Hematopoietic multipotent progenitor cell treated with erythropoietin and hydrocortisone succinate and interleukin-3 and kit ligand, for 4 days (in vitro differentiated cells): Measurements from ENCODE around the gene PUS3.
A peak's percentile ranks its signal among the peaks of the same experiment; 100 is the strongest.
"Not testable (repeated sequence)": the region's sequence is repeated elsewhere in the genome, so short reads cannot be mapped to it uniquely, and the experiment has no call there.

Experiments used
- DNase-seq: peaks from one replicate; pipeline ENCODE4 v3.0.0-alpha.2; 2015

PUS3 gene

GRCh38 chr11:125916683-125917347, 13.8 kb upstream of the PUS3 start:
- DNase-seq: no peak

- DNase-seq: not testable (repeated sequence)
These were observed 11.6 kb upstream of the PUS3 start for GRCh38 chr11:125914601-125915000.

GRCh38 chr11:125910226-125910849, 7.3 kb upstream of the PUS3 start:
- no peak for DNase-seq

DNA sequence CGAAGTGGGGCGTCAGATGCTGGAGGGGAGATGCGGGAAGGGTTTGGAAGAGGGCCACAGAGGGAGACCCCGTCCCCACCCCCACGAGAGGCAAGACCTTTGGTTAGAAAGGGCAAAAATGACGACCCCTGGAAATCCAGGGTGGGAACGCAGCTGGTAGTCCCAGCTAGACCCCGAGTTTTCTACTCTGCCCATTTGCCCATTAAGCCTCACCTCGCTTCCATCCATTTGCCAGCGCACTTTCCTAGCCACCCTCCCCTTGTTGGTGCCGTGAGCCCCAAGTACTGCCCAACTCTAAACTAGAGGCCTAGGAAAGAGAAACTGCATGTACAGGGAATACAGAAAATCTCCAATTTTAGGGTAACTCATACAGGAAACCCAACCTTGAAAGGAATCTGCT, 1.7 kb upstream of the PUS3 start:
- DNase-seq: no peak

GRCh38 chr11:125903711-125904659, 979 bp upstream of the PUS3 start, which contains the start of gene DDX25:
DDX25 (plus strand) TSS chr11:125904508; CDS start chr11:125904518, 10 bp downstream.
- DNase-seq: peak; percentile 35

DNA sequence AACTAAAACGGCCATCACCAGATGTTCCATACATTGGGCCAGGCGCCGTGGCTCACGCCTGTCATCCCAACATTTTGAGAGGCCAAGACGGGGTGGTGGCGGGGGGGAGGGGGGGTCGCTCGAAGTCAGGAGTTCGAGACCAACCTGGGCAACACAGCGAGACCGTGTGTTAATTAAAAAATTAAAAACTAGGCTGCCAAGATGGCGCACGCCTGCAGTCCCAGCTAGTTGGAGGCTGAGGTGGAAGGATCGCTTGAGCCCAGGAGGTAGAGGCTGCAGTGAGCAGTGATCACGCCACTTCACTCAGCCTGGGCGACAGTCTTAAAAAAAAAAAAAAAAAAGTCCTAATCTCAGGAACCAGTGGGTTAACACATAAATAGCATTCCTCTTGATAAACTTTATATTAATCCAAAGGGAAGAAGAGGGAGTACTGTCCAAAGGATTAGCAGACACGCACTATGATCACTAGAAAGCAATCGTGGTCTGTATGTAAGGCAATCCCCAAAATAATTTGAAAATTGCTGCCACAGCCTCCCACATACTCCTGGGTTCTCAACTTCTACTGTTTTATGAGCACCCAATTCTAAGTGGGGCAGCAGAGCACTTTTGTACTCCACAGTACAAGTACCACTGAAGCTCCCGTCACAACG, 604 bp downstream of the PUS3 start:
- DNase-seq: peak; percentile 36

GRCh38 chr11:125901872-125902271, 1.1 kb downstream of the PUS3 start:
- no peak for DNase-seq

DNA sequence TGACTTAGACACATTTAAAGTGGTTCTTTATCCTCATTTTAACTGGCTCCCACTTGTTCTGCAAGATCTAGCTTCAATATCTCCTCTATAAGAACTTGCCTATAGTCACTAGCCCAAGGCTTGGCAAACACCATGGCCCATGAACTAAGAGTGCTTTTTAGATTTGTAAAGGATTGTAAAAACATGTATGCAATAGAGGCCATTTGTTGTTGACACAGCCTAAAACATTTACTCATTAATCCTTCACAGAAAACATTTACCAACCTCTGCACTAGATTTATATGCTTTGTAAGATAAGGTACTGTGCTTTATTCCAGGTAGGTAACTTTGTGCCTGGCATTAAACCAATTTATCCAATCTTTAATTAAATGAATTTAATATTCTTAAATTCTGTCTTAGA, 10.0 kb downstream of the PUS3 start:
- DNase-seq: no peak

- no peak for DNase-seq
These were observed 10.9 kb downstream of the PUS3 start for GRCh38 chr11:125892071-125892470.

GRCh38 chr11:125890447-125891100, 12.4 kb downstream of the PUS3 start:
- peak; percentile 17 for DNase-seq

DNA sequence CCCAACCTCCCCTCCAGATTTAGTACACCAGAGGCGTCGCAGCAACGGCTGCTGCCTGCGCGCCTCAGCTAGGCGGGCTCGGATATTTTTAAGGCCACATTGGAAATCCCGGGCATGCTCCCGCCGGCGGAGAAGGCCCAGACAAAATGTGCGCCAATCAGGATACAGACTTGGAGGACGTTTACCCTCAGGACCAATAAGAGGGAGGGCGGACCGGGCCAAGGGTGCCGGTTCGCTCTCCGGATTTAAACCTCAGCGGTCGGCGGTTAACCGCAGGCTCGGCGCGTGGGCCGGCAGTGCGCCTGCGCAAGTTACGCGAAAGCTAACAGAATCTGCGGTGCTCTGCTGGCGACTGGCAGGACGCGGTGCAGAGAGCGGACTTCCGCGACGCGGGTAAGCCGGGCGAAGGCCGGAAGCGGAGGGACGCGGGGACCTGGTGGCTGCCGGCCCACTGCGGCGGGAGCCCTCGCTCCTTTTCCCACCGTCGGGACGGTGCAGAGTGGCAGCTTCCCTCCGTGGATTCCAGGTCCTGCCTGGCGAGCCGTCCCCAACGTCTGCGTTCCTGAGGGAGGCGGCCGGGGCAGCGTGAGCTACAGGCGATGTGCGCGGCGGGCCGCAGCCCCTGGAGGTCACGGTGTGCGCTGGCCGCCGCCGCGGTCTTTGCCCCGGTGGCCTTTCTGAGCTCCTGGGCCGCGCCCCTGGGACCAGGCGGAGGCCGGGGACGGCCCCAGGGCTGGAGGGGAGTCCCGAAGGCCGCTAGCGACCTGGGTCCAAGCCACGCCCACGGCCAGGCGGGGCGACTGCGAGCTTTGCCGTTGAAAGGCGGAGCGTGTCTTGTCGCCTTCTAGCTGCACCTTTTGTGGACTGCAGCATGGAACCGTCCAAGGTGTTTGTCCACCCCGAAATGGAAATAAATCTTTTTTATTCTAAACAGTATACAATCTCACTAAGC, 15.4 kb downstream of the PUS3 start, which contains the start of gene HYLS1:
Gene HYLS1, plus strand, starts transcription at position 296 of the 952 bp plus-strand sequence. CDS start 11,701 bp downstream, outside the sequence.
- peak; percentile 96 for DNase-seq

DNA sequence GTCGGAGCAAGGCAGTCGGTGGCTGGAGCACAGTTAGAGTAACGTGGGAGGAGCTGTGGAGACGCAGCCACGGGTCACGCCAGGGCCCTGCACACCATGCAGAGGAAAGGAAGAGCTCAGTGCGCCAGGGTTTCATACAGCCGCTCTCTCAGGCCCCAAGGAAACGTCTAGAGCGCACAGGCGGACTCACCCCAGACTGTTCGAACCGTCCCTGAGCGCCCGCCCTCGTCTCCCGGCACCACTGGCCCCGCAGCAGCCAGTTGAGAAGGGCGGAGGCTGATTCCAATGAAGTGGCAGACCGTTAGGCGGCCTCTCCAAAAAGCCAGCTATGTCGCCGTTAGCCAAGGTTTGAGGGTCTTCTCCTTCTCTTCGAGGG, 16.0 kb downstream of the PUS3 start:
- DNase-seq: peak; percentile 51

GRCh38 chr11:125883375-125883774, 19.6 kb downstream of the PUS3 start:
- DNase-seq: no peak

DNA sequence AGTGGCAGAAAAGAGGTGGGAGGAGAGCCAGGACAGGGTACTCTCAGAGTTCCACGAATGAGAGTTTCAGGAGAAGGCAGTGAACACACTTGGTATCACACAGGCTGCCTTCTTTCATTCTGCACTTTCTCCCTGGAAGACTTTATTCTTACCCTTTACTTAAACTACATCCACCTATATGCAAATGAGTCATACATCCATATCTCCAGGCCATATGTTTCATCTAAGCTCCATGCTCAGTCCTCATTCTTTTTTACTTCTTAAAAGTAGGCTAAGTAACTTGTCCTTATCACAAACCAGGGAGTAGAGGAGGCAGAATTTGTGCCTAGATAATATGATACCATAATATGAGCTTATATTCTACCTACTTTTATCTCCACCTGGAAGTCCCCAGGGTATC, 21.7 kb downstream of the PUS3 start:
- DNase-seq: no peak

- DNase-seq: peak; percentile 80
These were observed 28.4 kb downstream of the PUS3 start for GRCh38 chr11:125874556-125875124.

DNA sequence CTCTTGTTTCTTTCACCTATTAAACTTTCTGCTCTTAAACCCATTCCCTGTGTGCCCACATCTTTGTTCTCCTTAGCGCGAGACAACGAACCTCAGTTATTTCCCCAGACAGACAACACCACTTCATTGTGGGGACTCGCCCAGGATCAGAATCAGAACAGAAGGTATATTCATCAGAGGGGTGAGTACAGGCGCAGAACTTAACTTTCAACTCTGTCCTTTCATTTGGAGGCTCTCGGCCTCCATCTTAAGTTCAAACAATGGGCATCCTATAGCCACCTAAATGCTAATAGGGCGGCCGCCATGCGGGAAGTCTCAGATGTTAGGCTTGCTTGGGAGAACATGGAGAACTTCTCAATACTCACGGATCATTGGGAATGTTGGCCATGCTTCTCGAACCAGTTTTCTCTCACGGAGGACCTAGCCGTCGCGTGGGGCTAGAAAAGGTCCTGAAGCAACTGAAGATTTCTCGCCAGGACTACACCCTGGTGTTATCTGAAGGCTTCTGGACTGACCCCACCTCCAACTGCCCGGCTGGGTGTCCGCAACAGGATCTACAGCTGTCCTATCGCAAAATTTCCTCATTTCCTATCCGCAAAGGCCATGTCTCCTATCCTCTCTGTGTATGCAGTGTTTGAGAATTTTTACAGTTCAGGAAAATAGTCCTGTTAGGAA, 29.0 kb downstream of the PUS3 start:
- no peak for DNase-seq

- DNase-seq: no peak
These were observed 30.9 kb downstream of the PUS3 start for GRCh38 chr11:125872138-125872491.

- peak; percentile 60 for DNase-seq
These were observed 31.4 kb downstream of the PUS3 start for GRCh38 chr11:125871391-125872137.

DNA sequence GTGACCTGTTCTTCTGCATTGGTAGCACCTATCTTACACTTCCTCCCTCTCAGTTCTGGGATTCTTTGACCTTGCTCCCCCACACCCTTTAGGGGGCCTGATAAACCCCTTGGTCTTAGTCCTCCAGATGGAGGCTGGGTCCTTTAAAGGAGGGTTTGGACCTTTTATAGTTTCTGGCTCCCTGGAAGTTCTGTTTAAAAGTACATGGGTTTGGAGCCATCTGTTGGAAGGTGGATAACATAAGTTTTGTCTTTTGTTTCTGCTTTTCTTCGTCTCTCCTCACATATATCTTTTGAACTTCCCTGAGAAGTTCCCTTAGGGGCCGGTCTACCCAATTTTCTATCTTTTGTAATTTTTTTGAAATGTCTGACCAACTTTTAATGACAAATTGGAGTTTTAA, 33.5 kb downstream of the PUS3 start:
- no peak for DNase-seq
